Neural cell (in vitro differentiated cells): ENCODE results near the gene PACS1. TPM values are rescaled to one million over a fixed set of nuclear protein-coding genes. Genes with fewer than 3 reads are reported as not detected.

ENCODE experiments used
- H2AFZ ChIP-seq: fragments of 200-600, 300-800 bp; sonication (generic), shearing (Covaris generic); 2 replicates; pipeline ENCODE4 v1.6.0; 2014; ENCODE audit warnings: low read depth, mild to moderate bottlenecking, antibody characterized with exemption, low read length, moderate library complexity
- H3F3A ChIP-seq: fragments of 200-600 bp; shearing (Covaris generic); 2 replicates; pipeline ENCODE4 v1.6.1; 2016; ENCODE audit warnings: mild to moderate bottlenecking, moderate library complexity, mixed read lengths, antibody characterized with exemption, low read length; ENCODE audit not compliant: insufficient read depth, poor library complexity, severe bottlenecking
- H3K27ac ChIP-seq: fragments of 200-600, 300-800 bp; sonication (generic), shearing (Covaris generic); 2 replicates; pipeline ENCODE4 v1.5.1; 2014; ENCODE audit warnings: mild to moderate bottlenecking, low read length, moderate library complexity
- H3K27me3 ChIP-seq: fragments of 300-800, 200-600 bp; sonication (generic), shearing (Covaris generic); 2 replicates; pipeline ENCODE4 v1.6.0; 2014; ENCODE audit warnings: mild to moderate bottlenecking, low read depth, low read length, moderate library complexity; ENCODE audit not compliant: insufficient read depth
- H3K36me3 ChIP-seq: fragments of 300-800, 200-600 bp; sonication (generic), shearing (Covaris generic); 2 replicates; pipeline ENCODE4 v1.5.1; 2014; ENCODE audit warnings: mild to moderate bottlenecking, antibody characterized with exemption, low read length, moderate library complexity; ENCODE audit not compliant: insufficient read depth
- H3K4me2 ChIP-seq: fragments of 300-800, 200-600 bp; sonication (generic), shearing (Covaris generic); 2 replicates; pipeline ENCODE4 v1.6.0; 2014; ENCODE audit warnings: mild to moderate bottlenecking, low read length
- H3K4me3 ChIP-seq: fragments of 300-800, 200-600 bp; sonication (generic), shearing (Covaris generic); 2 replicates; pipeline ENCODE4 v1.5.1; 2014; ENCODE audit warnings: mild to moderate bottlenecking, low read length, moderate library complexity
- H3K79me2 ChIP-seq: fragments of 200-600 bp; shearing (Covaris generic); replicated peaks from 2 replicates; pipeline ENCODE4 v1.6.0; 2014; ENCODE audit warnings: mild to moderate bottlenecking, low read length, moderate library complexity; ENCODE audit not compliant: insufficient read depth
- H3K9ac ChIP-seq: fragments of 300-800, 200-600 bp; sonication (generic), shearing (Covaris generic); 2 replicates; pipeline ENCODE4 v1.6.1; 2016; ENCODE audit warnings: mild to moderate bottlenecking, low read length, mixed read lengths
- H3K9me2 ChIP-seq: fragments of 200-600 bp; shearing (Covaris generic); 2 replicates; pipeline ENCODE4 v1.6.1; 2016; ENCODE audit warnings: mild to moderate bottlenecking, low read length, mixed read lengths; ENCODE audit not compliant: insufficient read depth
- H3K9me3 ChIP-seq: fragments of 200-600, 300-800 bp; sonication (generic), shearing (Covaris generic); 2 replicates; pipeline ENCODE4 v1.6.1; 2016; ENCODE audit warnings: mild to moderate bottlenecking, mixed run types, low read length, moderate library complexity, mixed read lengths
- H4K20me1 ChIP-seq: fragments of 200-600 bp; shearing (Covaris generic); 2 replicates; pipeline ENCODE4 v1.6.1; 2016; ENCODE audit warnings: mild to moderate bottlenecking, mixed run types; ENCODE audit not compliant: insufficient read depth
- EP300 ChIP-seq: fragments of 450-650 bp; conservative IDR thresholded peaks from 2 replicates; pipeline ENCODE4 v1.6.1; 2014; ENCODE audit warnings: antibody characterized with exemption, mild to moderate bottlenecking, moderate library complexity; ENCODE audit not compliant: poor library complexity, severe bottlenecking
- EZH2 ChIP-seq: fragments of 200-600, 300-800 bp; shearing (Covaris generic), sonication (generic); IDR thresholded peaks from 2 replicates; pipeline ENCODE4 v1.6.1; 2014; ENCODE audit warnings: antibody characterized with exemption, low read length, borderline replicate concordance, mild to moderate bottlenecking; ENCODE audit not compliant: insufficient read depth, poor library complexity, severe bottlenecking
- MXI1 ChIP-seq: fragments of 450-650 bp; conservative IDR thresholded peaks from 2 replicates; pipeline ENCODE4 v1.6.1; 2014; ENCODE audit warnings: antibody characterized with exemption, mild to moderate bottlenecking; ENCODE audit not compliant: poor library complexity, severe bottlenecking
- POLR2AphosphoS5 ChIP-seq: IDR thresholded peaks from 2 replicates; pipeline ENCODE4 v1.6.1; 2012
- RAD21 ChIP-seq: fragments of 450-650 bp; conservative IDR thresholded peaks from 2 replicates; pipeline ENCODE4 v1.6.1; 2014; ENCODE audit warnings: antibody characterized with exemption, mild to moderate bottlenecking, moderate library complexity
- SMC3 ChIP-seq: fragments of 450-650 bp; conservative IDR thresholded peaks from 2 replicates; pipeline ENCODE4 v1.6.1; 2014; ENCODE audit warnings: antibody characterized with exemption, mild to moderate bottlenecking, moderate library complexity; ENCODE audit not compliant: poor library complexity
- TAF1 ChIP-seq: IDR thresholded peaks from 2 replicates; pipeline ENCODE4 v1.6.1; 2012; ENCODE audit warnings: low read depth
- polyA plus RNA-seq: library from polyadenylated mRNA; depleted of rRNA; stranded (reverse); fragments of >200 nt; gene quantifications from 2 replicates; pipeline ENCODE4 v1.2.3, GENCODE V29; 2014
- TF ChIP-seq, protein P1 (sequence below): IDR thresholded peaks from 2 replicates; pipeline ENCODE4 v1.6.1; 2012; ENCODE audit warnings: borderline replicate concordance
- TF ChIP-seq, protein P2 (sequence below): fragments of 450-650 bp; IDR thresholded peaks from 2 replicates; pipeline ENCODE4 v1.5.1; 2014; ENCODE audit warnings: antibody characterized with exemption, mild to moderate bottlenecking, moderate library complexity; ENCODE audit not compliant: poor library complexity, severe bottlenecking

The PACS1 gene
- polyA plus RNA-seq, 1 donor from 2014 or later = 14.4 TPM

DNA sequence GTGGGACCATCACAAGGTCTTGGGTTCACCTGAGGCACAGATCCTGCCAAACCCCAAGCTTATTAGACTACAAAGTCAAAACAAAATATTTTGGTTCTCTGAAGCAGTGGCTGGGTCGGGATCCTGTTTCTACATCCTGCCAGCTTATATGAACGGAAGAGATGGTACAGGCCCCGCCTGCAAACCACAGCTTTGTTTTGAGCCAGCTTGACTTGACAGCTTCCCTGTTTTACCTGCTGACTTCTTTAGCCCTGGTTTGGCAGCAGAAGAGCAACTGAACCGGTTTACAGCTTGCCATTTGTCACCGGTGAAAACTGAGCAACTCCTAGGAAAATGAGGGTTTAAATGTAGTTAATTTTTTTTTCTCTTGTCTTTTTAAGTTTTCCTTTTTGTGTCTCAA is 11.4 kb downstream of the PACS1 start:
- Histone ChIP-seq H3K27me3 (no peaks in the 10 kb centered on the region), H2AFZ (no peak overlapping the region), H3K4me2 (no peak overlapping the region), H3K79me2 (peaks cover 8% of the 10 kb centered on the region), H3K4me3 (no peak overlapping the region), H3K27ac (no peak overlapping the region), H3K36me3 (no peaks in the 10 kb centered on the region), H3K9ac (no peak overlapping the region), H3F3A (no peaks in the 10 kb centered on the region), H4K20me1 (no peaks in the 10 kb centered on the region), H3K9me3 (no peaks in the 10 kb centered on the region), H3K9me2 (no peaks in the 10 kb centered on the region)
- TF ChIP-seq, protein P1, sequence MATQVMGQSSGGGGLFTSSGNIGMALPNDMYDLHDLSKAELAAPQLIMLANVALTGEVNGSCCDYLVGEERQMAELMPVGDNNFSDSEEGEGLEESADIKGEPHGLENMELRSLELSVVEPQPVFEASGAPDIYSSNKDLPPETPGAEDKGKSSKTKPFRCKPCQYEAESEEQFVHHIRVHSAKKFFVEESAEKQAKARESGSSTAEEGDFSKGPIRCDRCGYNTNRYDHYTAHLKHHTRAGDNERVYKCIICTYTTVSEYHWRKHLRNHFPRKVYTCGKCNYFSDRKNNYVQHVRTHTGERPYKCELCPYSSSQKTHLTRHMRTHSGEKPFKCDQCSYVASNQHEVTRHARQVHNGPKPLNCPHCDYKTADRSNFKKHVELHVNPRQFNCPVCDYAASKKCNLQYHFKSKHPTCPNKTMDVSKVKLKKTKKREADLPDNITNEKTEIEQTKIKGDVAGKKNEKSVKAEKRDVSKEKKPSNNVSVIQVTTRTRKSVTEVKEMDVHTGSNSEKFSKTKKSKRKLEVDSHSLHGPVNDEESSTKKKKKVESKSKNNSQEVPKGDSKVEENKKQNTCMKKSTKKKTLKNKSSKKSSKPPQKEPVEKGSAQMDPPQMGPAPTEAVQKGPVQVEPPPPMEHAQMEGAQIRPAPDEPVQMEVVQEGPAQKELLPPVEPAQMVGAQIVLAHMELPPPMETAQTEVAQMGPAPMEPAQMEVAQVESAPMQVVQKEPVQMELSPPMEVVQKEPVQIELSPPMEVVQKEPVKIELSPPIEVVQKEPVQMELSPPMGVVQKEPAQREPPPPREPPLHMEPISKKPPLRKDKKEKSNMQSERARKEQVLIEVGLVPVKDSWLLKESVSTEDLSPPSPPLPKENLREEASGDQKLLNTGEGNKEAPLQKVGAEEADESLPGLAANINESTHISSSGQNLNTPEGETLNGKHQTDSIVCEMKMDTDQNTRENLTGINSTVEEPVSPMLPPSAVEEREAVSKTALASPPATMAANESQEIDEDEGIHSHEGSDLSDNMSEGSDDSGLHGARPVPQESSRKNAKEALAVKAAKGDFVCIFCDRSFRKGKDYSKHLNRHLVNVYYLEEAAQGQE = no peak
- TF ChIP-seq RAD21 = no peak
- no peak for TF ChIP-seq MXI1
- TF ChIP-seq, protein P2, sequence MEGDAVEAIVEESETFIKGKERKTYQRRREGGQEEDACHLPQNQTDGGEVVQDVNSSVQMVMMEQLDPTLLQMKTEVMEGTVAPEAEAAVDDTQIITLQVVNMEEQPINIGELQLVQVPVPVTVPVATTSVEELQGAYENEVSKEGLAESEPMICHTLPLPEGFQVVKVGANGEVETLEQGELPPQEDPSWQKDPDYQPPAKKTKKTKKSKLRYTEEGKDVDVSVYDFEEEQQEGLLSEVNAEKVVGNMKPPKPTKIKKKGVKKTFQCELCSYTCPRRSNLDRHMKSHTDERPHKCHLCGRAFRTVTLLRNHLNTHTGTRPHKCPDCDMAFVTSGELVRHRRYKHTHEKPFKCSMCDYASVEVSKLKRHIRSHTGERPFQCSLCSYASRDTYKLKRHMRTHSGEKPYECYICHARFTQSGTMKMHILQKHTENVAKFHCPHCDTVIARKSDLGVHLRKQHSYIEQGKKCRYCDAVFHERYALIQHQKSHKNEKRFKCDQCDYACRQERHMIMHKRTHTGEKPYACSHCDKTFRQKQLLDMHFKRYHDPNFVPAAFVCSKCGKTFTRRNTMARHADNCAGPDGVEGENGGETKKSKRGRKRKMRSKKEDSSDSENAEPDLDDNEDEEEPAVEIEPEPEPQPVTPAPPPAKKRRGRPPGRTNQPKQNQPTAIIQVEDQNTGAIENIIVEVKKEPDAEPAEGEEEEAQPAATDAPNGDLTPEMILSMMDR = no peak
- TF ChIP-seq SMC3 = no peak
- TF ChIP-seq TAF1 = no peak
- no peak for TF ChIP-seq EP300
- TF ChIP-seq POLR2AphosphoS5 = no peak
- no peak for TF ChIP-seq EZH2

DNA sequence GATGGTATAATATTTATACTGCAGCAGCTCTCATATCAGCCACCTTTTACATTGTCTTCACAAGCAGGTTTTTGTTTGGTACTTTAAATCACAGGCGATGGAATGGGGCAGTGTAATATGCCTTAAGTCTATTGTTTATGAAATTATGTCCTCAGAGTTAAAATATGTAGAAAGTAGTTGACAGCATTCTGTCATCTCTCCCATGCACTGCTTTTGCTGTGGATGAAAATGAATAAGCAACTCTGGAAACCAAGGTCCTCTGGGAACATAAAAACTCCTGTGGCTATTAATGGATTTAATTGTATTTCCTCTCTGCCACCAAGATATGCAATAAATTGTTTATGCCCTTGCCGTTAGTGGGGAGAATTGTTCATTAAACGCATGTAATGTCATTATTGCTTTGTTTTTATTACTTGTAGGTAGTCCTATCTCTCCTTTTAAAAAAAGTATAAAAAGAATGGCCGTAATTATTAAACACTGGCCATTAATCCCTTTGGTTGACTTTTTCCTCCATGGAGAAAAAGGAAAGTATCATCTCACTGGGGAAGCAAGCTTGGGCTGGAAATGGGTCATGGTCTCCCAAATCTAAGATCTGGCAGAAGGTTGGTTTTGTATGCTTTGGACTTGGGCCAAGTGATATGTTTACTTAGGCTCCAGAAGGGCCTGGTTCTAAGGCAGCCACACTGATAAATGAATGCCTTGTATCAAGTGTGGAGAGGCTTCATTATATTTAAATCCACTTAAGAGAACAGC is 13.1 kb downstream of the PACS1 start:
- no peak overlapping the region for H2AFZ ChIP-seq
- H3K27ac ChIP-seq = no peak overlapping the region
- H4K20me1 ChIP-seq = no peaks in the 10 kb centered on the region
- TF ChIP-seq EP300 (no peak), MXI1 (no peak), RAD21 (no peak), EZH2 (no peak), TAF1 (no peak), SMC3 (no peak), POLR2AphosphoS5 (no peak)
- TF ChIP-seq, protein P1 = no peak
- TF ChIP-seq, protein P2 = no peak
- H3F3A ChIP-seq = no peaks in the 10 kb centered on the region
- peaks cover 14% of the 10 kb centered on the region for H3K79me2 ChIP-seq
- no peak overlapping the region for H3K9ac ChIP-seq
- H3K9me3 ChIP-seq = no peaks in the 10 kb centered on the region
- no peaks in the 10 kb centered on the region for H3K36me3 ChIP-seq
- no peaks in the 10 kb centered on the region for H3K27me3 ChIP-seq
- no peak overlapping the region for H3K4me3 ChIP-seq
- no peaks in the 10 kb centered on the region for H3K9me2 ChIP-seq
- H3K4me2 ChIP-seq = no peak overlapping the region
